MM.1S (cell line): ENCODE data around the gene RTL9.

Experiments used
- DNase-seq: peaks from one replicate; pipeline ENCODE4 v3.0.0-alpha.2; 2015
- H2AFZ ChIP-seq: fragments of 300-600 bp; sonication (generic); 2 replicates; pipeline ENCODE4 v1.6.0; 2016; ENCODE audit warnings: antibody characterized with exemption, low read length
- H3F3A ChIP-seq: fragments of 300-600 bp; sonication (generic); 2 replicates; pipeline ENCODE4 v1.6.1; 2016; ENCODE audit warnings: mild to moderate bottlenecking, antibody characterized with exemption, low read length, moderate library complexity, mixed read lengths; ENCODE audit not compliant: insufficient read depth
- H3K27ac ChIP-seq: fragments of 300-600 bp; sonication (generic); 2 replicates; pipeline ENCODE4 v1.5.1; 2016; ENCODE audit warnings: mild to moderate bottlenecking, low read length
- H3K27me3 ChIP-seq: fragments of 300-600 bp; sonication (generic); replicated peaks from 2 replicates; pipeline ENCODE4 v1.6.0; 2016; ENCODE audit warnings: low read length; ENCODE audit not compliant: insufficient read depth
- H3K36me3 ChIP-seq: fragments of 300-600 bp; sonication (generic); replicated peaks from 2 replicates; pipeline ENCODE4 v1.6.1; 2016; ENCODE audit warnings: mild to moderate bottlenecking, low read length, mixed read lengths; ENCODE audit not compliant: insufficient read depth
- H3K4me1 ChIP-seq: fragments of 300-600 bp; sonication (generic); 2 replicates; pipeline ENCODE4 v1.6.1; 2016; ENCODE audit warnings: low read length, mixed read lengths
- H3K4me2 ChIP-seq: fragments of 300-600 bp; sonication (generic); 2 replicates; pipeline ENCODE4 v1.6.0; 2016; ENCODE audit warnings: low read depth, low read length
- H3K4me3 ChIP-seq: fragments of 300-600 bp; sonication (generic); 2 replicates; pipeline ENCODE4 v1.5.1; 2016; ENCODE audit warnings: low read length, mixed read lengths
- H3K79me2 ChIP-seq: fragments of 300-600 bp; sonication (generic); 2 replicates; pipeline ENCODE4 v1.6.1; 2016; ENCODE audit warnings: mixed run types, low read length, mixed read lengths
- H3K9ac ChIP-seq: fragments of 300-600 bp; sonication (generic); 2 replicates; pipeline ENCODE4 v1.6.1; 2016; ENCODE audit warnings: low read length, mixed read lengths
- H3K9me2 ChIP-seq: fragments of 300-600 bp; sonication (generic); replicated peaks from 2 replicates; pipeline ENCODE4 v1.6.1; 2016; ENCODE audit warnings: mild to moderate bottlenecking, low read length, mixed read lengths; ENCODE audit not compliant: insufficient read depth
- H3K9me3 ChIP-seq: fragments of 300-600 bp; sonication (generic); replicated peaks from 2 replicates; pipeline ENCODE4 v1.6.1; 2016; ENCODE audit warnings: mild to moderate bottlenecking, low read length, mixed read lengths; ENCODE audit not compliant: insufficient read depth
- H4K20me1 ChIP-seq: fragments of 300-600 bp; sonication (generic); 2 replicates; pipeline ENCODE4 v1.6.1; 2016; ENCODE audit warnings: mild to moderate bottlenecking, low read length, moderate library complexity, mixed read lengths; ENCODE audit not compliant: insufficient read depth
- EZH2 ChIP-seq: fragments of 300-600 bp; sonication (generic); optimal IDR thresholded peaks from 2 replicates; pipeline ENCODE3; 2017; ENCODE audit warnings: low read depth, mild to moderate bottlenecking, antibody characterized with exemption, low read length, mixed read lengths
- EZH2phosphoT487 ChIP-seq: fragments of 300-600 bp; sonication (generic); IDR thresholded peaks from 2 replicates; pipeline ENCODE4 v1.6.1; 2018; ENCODE audit warnings: antibody characterized with exemption, low read length
- TF ChIP-seq, protein P1 (sequence below): fragments of 300-600 bp; sonication (generic); IDR thresholded peaks from 2 replicates; pipeline ENCODE4 v1.5.1; 2016; ENCODE audit warnings: antibody characterized with exemption, low read length, mixed read lengths

Gene RTL9

DNA sequence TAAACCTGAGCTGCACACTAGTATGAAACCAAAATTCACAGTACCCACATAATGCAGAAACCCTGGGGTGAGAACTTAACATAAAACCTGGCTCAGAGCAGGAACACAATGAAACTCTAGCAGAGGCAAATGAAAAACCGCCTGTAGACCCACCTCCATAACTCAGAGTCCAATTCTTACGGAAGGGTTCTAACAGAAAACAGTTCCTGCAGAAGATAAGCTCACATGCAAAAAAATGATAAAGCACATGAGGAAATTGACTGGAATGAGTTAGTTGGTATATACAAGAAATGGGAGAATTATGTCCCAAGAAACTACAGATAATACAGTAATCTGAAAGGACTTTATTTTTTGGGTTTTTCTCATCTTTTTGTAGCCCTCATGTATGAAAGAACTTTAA lies 14.7 kb downstream of the RTL9 start:
- no peak for DNase-seq
- peaks cover 40% of the 10 kb centered on the region for H3K4me1 ChIP-seq
- H3K36me3 ChIP-seq, result no peaks in the 10 kb centered on the region
- no peaks in the 10 kb centered on the region for H3K9me3 ChIP-seq
- no peaks in the 10 kb centered on the region for H3K27me3 ChIP-seq
- no peak overlapping the region for H3K9ac ChIP-seq
- no peaks in the 10 kb centered on the region for H4K20me1 ChIP-seq
- no peak overlapping the region for H2AFZ ChIP-seq
- H3K27ac ChIP-seq, result no peak overlapping the region
- TF ChIP-seq EZH2phosphoT487 (no peak), EZH2 (no peak)
- TF ChIP-seq, protein P1, sequence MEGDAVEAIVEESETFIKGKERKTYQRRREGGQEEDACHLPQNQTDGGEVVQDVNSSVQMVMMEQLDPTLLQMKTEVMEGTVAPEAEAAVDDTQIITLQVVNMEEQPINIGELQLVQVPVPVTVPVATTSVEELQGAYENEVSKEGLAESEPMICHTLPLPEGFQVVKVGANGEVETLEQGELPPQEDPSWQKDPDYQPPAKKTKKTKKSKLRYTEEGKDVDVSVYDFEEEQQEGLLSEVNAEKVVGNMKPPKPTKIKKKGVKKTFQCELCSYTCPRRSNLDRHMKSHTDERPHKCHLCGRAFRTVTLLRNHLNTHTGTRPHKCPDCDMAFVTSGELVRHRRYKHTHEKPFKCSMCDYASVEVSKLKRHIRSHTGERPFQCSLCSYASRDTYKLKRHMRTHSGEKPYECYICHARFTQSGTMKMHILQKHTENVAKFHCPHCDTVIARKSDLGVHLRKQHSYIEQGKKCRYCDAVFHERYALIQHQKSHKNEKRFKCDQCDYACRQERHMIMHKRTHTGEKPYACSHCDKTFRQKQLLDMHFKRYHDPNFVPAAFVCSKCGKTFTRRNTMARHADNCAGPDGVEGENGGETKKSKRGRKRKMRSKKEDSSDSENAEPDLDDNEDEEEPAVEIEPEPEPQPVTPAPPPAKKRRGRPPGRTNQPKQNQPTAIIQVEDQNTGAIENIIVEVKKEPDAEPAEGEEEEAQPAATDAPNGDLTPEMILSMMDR, result no peak
- peaks cover 18% of the 10 kb centered on the region for H3F3A ChIP-seq
- H3K79me2 ChIP-seq, result no peaks in the 10 kb centered on the region
- H3K4me3 ChIP-seq, result no peak overlapping the region
- no peaks in the 10 kb centered on the region for H3K9me2 ChIP-seq
- H3K4me2 ChIP-seq, result 0 out of 2 replicates have a peak overlapping the region, but pooled peaks have one; percentile 34

DNA sequence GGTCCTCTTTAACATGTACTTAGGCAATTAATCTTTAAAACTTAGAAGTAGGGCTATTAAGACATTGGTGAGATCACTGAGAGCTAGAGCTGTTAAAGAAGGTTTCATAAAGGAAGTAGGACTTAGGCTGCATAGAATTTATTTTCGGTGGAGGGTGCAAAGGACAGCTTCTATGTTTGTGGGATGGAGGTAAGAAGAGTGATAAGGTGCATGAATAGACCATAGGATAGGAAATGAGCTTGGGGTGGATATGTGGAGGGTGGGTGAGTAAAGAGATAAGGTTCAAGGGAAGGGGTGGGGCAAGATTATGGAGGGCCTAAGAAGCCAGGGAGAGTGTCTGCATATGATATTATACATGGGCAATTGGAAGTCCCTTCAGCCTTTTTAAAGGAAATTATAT lies 15.9 kb downstream of the RTL9 start:
- no peak overlapping the region for H2AFZ ChIP-seq

DNA sequence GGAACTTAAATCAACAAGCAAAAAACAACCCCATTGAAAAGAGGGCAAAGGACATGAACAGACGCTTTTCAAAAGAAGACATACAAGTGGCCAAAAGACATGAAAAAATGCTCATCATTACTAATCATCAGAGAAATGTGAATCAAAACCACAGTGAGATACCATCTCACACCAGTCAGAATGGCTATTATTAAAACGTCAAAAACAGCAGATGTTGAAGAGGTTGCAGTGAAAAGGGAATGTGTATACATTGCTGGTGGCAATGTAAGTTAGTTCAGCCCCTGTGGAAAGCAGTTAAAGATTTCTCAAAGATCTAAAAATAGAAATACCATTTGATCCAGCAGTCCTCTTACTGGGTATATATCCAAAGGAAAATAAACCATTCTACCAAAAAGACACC lies 22.6 kb downstream of the RTL9 start:
- H3K27ac ChIP-seq, result no peak overlapping the region
- TF ChIP-seq EZH2 (no peak), EZH2phosphoT487 (no peak)
- TF ChIP-seq, protein P1, result no peak
- no peaks in the 10 kb centered on the region for H3K27me3 ChIP-seq
- no peaks in the 10 kb centered on the region for H4K20me1 ChIP-seq
- H3K4me2 ChIP-seq, result no peak overlapping the region
- no peak overlapping the region for H3K9ac ChIP-seq
- no peak overlapping the region for H3K4me3 ChIP-seq
- H3K4me1 ChIP-seq, result peaks cover 6% of the 10 kb centered on the region
- no peak overlapping the region for H2AFZ ChIP-seq
- DNase-seq, result no peak
- no peaks in the 10 kb centered on the region for H3K36me3 ChIP-seq
- no peaks in the 10 kb centered on the region for H3K9me3 ChIP-seq
- H3K79me2 ChIP-seq, result no peaks in the 10 kb centered on the region
- no peaks in the 10 kb centered on the region for H3K9me2 ChIP-seq
- H3F3A ChIP-seq, result no peaks in the 10 kb centered on the region

More for the DNA sequence above, 15.9 kb downstream of the RTL9 start:
- Histone ChIP-seq H3K9me2 (no peaks in the 10 kb centered on the region), H3K9ac (no peak overlapping the region), H4K20me1 (no peaks in the 10 kb centered on the region), H3K4me3 (no peak overlapping the region), H3K9me3 (no peaks in the 10 kb centered on the region), H3K4me2 (peak overlapping the region; percentile 34), H3K4me1 (peaks cover 40% of the 10 kb centered on the region), H3K36me3 (no peaks in the 10 kb centered on the region), H3K79me2 (no peaks in the 10 kb centered on the region), H3K27ac (peak overlapping the region; percentile 47; the same call in 1 of the 2 replicates), H3K27me3 (no peaks in the 10 kb centered on the region), H3F3A (peaks cover 18% of the 10 kb centered on the region)
- peak; percentile 82 for DNase-seq
- TF ChIP-seq EZH2 (no peak), EZH2phosphoT487 (no peak)

DNA sequence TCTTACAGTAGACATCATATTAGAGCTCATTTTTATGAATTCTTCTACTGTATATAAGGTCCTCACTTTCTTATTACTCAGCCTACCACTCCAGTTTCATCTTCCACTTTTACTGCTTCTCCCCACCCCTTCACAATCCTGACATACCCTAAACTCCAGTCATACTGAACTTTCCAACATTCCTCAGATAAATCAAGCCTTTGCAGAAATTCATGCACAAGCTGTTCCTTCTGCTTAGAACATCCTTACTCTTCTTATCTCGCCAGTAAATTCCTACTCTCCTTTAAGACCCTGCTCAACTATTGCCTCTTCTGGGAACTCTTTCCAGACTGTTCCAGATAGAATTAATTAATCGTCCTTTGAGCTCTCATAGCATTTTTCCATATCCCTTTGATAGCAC lies 24.8 kb downstream of the RTL9 start:
- TF ChIP-seq EZH2phosphoT487, result no peak
- no peak for TF ChIP-seq EZH2
- TF ChIP-seq, protein P1, result no peak
- no peaks in the 10 kb centered on the region for H3K79me2 ChIP-seq
- H3K4me1 ChIP-seq, result no peaks in the 10 kb centered on the region
- no peak overlapping the region for H3K9ac ChIP-seq
- no peak for DNase-seq
- no peaks in the 10 kb centered on the region for H3F3A ChIP-seq
- no peaks in the 10 kb centered on the region for H3K36me3 ChIP-seq
- H3K4me2 ChIP-seq, result no peak overlapping the region
- H3K9me2 ChIP-seq, result no peaks in the 10 kb centered on the region
- H3K27ac ChIP-seq, result no peak overlapping the region
- no peaks in the 10 kb centered on the region for H3K9me3 ChIP-seq
- H4K20me1 ChIP-seq, result no peaks in the 10 kb centered on the region
- H3K4me3 ChIP-seq, result no peak overlapping the region
- H3K27me3 ChIP-seq, result no peaks in the 10 kb centered on the region
- no peak overlapping the region for H2AFZ ChIP-seq
